SK-N-SH treated with all-trans-retinoic acid at 6 μM for 48 hours (cell line): ENCODE data around the gene HSBP1L1.

Experiments
- CSRNP3 ChIP-seq: fragments of 250-450 bp; sonication (Bioruptor Pico); IDR thresholded peaks from 2 replicates; pipeline ENCODE4 v1.5.1; 2021; ENCODE audit warnings: mild to moderate bottlenecking, moderate library complexity
- GLIS3 ChIP-seq: fragments of 250-450 bp; sonication (Bioruptor Pico); IDR thresholded peaks from 2 replicates; pipeline ENCODE4 v1.5.0; 2020; ENCODE audit warnings: mild to moderate bottlenecking, moderate library complexity
- ISL1 ChIP-seq: fragments of 250-450 bp; sonication (Bioruptor Pico); IDR thresholded peaks from 2 replicates; pipeline ENCODE4 v2.1.2; 2022; ENCODE audit warnings: mild to moderate bottlenecking, moderate library complexity
- RARB ChIP-seq: fragments of 250-450 bp; sonication (Bioruptor Pico); IDR thresholded peaks from 2 replicates; pipeline ENCODE4 v1.8.0; 2021; ENCODE audit warnings: mild to moderate bottlenecking, moderate library complexity
- SNAI2 ChIP-seq: fragments of 250-450 bp; sonication (Bioruptor Pico); IDR thresholded peaks from 2 replicates; pipeline ENCODE4 v1.5.0; 2020; ENCODE audit warnings: mild to moderate bottlenecking, moderate library complexity
- ZFP30 ChIP-seq: fragments of 450-650 bp; formaldehyde crosslinking; IDR thresholded peaks from 2 replicates; pipeline ENCODE4 v1.5.0; 2022; ENCODE audit warnings: mild to moderate bottlenecking, moderate library complexity

DNA sequence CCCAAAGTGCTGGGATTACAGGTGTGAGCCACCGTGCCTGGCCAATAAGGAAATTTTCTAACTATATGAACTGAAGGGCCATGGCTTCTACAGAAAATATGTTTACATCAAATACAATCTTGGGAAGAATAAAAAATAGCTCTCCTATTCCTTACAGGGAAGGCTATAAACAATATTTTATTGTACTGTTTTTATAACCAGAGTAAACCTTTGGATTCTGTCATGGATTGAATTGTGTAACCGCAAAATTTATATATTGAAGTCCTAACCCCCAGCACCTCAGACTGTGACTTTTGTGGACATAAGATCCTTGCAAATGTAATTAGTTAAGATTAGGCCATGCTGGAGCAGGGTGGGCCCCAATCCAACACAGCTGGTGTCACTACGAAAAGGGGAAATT lies 8.3 kb downstream of the HSBP1L1 start:
- TF ChIP-seq ZFP30 (CRISPR knock-in tag) (no peak), GLIS3 (CRISPR knock-in tag) (no peak), CSRNP3 (CRISPR knock-in tag) (no peak), SNAI2 (CRISPR knock-in tag) (no peak), RARB (CRISPR knock-in tag) (no peak), ISL1 (CRISPR knock-in tag) (no peak)
